GM04504 (cell line): ENCODE measurements around the gene TSPAN18.
A peak's percentile ranks its signal among the peaks of the same experiment; 100 is the strongest.

ENCODE experiments used
- DNase-seq: peaks from one replicate; pipeline ENCODE4 v3.0.0-alpha.2; 2012; ENCODE audit warnings: low read depth

TSPAN18 gene

DNA sequence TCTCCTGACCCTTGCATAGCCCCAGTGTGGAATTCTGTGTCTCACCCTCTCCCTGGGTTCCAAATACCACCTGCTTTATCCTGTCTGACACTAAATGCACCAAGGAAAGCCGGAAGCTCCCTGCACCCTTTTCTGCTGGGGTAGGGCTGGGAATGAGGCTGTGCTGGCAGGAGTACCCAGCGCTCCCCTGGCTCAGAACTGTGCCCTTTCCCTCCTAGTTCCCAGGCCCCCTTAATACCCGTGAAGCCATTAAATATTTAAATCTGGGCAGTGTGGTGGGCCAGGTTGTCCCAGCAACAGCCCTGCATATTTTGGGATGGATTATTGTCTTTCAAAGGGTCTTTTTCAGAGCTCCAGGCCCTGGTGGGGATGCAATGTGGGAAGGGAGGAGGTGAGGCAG is 160.9 kb downstream of the TSPAN18 start:
- DNase-seq, result no peak

DNA sequence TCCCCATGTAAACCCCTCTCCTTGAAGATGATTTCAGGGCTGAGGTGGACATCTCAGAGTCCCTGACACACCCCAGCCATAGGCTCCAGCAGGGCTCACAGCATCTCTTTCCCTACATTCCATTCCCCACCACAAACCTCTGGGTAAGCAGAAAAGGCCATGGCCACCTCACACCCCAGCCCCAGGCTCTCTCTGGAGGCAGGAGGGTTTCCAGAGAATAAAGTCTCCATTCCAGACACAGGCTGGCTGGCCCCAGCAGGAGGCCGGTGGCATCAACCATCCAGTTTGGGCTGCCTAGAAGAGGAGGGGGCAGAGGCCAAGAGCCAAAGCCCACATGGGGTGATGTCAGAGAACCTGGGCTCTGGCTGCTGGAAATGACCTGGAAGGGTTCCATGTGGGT is 162.5 kb downstream of the TSPAN18 start:
- DNase-seq, result no peak

DNA sequence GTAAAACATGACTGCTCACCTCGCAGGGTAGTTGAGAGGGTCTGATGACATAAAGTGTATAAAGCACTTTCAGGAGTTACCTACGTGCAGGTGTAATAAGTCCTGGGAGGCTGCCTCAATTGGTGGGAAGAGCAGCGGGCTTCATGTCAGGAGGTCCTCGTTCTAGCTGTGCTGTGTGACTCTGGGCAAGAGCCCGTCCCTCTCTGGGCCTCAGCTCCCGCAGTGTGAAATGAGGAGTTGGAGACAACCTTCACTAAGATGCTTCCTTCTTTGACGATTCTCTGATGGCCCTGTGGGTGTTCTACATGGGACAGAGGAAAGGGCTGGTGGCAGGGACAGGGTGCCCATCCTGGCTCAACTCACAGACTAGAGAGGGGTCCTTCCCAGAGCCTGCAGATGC is 166.1 kb downstream of the TSPAN18 start:
- no peak for DNase-seq

DNA sequence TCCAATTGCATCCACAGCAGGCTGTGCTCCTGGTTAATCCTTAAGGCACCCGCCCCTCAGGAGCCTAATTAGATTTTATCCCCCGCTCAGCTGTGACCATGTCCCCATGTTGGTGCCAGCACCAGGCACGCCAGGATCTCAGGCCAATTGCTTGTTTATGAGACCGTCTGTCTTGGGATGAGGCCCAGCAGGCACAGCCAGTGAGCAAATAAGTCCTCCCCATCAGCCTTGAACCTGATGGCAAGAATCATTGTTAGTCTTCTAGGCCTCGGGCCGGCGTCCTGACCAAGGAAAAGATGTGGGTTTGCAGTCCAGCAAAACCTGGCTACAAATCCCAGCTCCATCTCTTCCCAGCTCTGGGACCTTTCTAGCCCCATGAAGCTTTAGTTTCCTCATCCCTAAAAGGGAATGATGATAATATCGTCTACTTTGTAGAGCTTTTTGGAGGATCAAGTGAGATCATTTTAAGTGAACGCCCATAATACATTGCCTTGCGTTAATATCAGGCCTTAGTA is 166.6 kb downstream of the TSPAN18 start:
- no peak for DNase-seq

DNA sequence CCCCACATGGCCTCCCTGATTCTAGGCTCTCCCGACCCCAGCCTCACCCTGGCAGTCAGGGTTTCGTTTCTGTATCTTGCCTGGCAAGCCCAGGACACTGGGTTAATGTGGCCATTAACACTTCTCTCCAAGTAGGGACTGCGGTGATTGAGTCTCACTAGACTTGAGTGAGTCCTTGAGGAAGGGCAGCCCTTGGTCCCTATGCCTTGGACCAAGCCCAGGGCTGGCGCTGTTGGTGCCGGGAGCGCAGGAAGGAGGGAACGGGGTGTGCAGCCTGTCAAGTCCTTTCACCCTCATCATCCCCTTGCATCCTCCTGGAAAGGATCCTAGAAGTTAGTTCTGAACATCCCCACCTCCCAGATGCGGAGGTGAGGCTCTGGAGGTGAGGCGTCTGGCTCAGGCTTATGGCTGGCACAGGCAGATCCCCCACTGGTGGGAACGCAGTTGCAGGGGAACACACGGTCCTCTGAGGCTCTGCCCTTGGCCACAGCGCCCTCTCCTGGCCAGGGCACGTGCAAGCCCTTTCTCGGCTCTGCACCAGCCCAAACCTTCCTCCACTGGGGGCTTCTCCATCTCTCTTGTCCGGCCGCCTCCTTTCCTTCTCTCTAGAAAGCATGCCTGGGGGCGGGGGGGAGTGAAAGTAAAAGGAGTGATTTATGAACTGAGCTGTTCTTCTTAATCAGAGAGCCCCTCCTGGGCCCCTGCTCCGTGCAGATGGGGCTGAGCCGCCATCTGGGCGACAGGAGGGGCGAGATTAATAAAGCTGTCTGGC is 167.3 kb downstream of the TSPAN18 start:
- no peak for DNase-seq

DNA sequence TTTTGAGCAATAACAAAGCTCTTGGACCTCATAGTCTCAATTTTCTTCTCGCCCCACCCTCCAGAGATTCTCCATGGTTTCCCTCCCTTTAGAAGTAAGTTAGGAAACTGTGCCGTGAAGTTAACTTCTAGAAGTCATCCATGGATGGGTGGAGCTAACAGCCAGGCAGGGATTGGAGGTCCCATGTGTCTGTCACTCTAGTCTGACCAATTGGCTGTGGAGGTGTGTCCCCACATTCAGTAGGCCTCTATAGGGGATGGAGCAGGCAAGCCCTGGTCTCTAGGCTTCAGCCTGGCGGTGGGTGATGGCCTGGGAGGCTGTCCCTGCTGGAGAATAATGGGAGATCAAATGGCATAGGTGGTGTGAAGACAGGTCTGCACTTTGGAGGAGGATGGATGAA is 173.2 kb downstream of the TSPAN18 start:
- no peak for DNase-seq

DNA sequence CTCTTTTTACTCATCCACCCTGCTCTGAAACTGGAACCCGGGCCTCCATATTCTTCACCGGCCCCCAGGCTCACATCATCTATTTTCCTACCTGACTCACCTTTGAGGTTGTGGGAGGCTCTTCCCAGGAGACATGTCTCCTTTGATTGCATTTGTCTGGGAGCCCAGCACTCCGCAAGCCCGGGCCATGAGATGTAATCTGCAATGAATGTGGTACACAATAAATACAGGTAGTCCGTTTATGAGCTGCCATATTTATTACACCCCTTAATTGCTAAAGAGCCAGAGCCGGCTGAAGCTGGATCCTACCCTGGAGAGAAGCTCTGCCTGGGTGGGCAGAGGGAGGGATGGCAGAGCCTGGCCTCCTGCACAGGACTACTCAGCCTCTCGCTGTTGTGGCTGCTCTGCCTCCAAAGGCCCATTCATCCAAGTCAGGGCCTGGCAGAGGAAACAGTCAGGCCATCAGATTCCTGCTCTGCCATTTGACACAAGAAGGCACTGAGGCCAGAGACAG is 174.4 kb downstream of the TSPAN18 start:
- no peak for DNase-seq

DNA sequence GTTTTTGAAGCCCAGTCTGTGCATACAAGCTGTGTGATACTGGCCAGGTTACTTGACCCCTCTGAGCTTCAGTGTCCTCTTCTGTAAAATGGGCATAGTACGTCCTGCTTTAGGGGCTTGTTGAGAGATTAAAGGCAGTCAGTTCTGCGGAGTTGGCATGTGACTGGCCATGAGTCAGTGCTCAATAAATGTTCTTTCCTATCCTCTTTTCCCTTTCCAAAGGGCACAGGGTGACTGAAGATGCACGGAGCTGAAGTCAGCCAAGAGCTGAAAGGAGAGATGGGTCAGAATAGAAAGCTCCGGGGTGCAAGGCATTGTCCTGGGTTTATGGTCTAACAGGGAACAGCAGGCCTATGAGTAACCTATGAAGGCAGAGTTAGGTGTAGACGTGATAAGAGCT is 175.0 kb downstream of the TSPAN18 start:
- no peak for DNase-seq

DNA sequence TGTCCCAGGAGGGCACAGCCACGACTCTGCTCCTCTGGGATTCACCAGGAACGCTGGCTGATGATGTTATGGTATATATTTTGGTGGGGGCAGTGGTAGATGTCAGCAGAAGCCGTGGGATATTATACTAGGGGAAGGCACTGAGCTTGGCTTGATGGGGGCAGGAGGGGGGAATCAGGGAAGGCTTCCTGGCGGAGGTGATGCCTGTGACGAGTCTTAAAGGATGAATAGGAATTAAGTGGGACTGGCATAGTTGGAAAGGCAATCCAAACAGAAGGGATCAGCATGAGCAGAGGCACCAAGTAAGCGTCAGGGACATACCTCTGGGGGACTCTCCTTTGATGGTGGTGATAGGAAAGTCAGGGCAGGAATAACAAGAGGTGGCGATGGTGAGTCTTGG is 176.3 kb downstream of the TSPAN18 start:
- DNase-seq, result no peak

DNA sequence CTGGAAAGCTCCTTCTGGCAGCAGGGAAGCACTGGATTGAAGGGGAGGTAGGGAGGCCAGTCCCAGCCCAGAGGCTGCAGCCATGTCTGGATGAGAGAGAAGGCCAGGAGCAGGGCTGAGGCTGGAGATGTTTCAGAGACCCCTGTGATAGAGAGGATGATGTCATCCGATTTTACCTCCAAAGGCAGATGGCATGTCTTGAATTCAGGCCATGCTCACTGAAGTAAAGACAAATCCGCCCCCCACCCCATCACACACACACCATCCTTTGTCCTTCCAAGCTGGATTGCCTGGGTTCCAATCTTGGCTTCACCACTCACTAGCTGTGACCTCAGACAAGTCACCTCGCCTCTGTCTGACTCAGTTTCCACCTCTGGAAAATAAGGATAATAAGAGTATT is 176.8 kb downstream of the TSPAN18 start:
- no peak for DNase-seq

DNA sequence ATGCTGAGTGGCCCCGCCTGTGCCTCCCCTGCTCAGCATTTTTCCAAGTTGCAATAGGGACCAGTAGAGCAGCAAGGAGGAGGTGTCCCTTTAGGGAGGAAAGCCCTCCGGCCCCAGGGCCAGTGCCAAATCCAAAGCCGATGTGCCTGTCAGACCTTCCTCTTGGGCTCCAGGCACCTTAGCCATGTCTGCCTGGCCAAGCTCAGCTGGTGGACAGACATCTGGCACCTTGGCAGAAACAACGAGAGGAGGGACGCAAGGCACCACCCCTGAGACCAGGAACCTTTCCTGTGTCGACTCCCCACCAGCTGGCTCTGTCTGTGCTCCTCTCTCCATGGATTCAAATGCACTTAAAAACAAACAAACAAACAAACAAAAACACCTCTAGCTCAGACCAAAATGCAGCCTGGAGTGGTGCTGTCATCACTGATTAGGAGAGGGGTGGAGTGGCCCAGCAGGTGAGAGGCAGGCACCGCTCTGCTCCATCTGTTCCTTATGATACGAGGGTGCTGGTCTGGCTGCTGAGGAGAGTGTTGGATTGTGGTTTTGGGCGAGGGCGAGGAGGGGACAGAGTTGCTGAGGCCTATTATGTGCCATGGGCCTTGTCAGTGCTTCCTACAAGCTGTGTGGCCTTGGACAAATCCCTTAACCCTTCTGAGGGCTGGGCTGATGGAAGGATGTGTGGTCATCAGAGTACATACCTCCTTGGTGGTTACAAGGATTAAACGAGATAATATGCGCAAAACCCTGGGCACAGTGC is 177.7 kb downstream of the TSPAN18 start:
- DNase-seq, result no peak

DNA sequence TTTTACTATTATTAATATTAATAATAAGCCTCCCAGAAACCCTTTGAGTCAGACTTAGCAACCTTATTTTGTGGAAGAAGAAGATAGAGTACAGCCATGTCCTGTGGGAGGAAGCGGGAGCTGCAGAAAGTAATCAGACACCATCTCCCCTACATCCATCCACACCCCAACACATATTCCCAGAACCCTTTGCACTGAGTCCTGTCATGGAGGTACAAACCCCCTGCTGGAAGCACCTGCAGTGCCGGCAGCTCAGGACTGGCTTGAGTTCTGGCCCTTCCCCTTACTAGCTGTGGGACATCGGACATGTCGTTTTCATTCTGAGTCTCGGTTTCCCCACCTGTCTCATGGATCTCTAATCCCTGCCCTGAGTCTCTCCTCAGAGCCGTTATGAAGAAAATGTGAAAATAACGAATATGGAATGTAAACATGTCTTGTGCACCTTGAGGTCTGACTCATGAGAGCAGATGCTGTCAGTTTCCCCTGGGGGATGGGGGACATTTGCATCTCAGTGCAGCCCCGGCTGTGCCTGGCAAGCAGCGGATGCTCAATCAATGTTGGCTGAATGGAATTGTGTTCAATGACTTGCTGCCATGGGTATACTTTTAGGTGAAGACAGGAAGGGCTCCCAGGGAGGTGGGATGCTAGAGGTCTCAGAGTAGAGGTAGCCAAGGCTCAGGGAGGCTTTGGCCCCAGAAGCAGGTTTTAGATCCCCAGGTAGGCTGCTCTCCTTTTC is 178.5 kb downstream of the TSPAN18 start:
- DNase-seq, result no peak

DNA sequence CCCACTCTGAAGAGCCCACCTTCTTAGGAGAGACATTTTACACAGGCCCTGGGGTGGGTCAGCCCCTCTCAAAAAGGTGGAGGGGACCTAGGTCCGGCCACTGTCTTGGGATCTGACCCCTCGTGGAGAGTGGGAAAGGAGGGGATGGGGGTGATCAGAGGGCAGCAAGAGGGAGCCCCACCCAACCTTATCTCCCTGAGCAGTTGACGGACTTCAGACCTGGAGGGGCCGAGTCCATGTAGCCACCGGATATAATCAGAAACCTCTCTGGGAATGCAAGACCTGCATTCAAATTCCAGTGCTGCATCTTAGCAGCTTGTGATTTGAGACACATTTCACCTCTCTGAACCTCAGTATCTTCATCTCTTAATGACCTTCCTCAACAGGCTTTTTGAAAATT is 179.9 kb downstream of the TSPAN18 start:
- DNase-seq, result no peak

DNA sequence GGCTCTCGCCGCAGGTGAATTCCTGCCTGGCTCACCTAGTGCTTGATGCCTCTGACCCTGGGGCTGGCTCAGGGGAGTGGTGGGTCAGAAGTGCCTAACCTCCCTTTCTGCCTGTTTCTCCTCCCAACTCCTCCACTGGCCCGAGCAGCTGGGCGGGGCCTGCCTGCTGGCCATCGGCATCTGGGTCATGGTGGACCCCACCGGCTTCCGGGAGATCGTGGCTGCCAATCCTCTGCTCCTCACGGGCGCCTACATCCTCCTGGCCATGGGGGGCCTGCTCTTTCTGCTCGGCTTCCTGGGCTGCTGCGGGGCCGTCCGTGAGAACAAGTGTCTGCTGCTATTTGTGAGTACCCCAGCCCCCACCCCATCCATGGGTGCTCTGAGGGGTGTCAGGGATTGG is 182.8 kb downstream of the TSPAN18 start:
- no peak for DNase-seq

DNA sequence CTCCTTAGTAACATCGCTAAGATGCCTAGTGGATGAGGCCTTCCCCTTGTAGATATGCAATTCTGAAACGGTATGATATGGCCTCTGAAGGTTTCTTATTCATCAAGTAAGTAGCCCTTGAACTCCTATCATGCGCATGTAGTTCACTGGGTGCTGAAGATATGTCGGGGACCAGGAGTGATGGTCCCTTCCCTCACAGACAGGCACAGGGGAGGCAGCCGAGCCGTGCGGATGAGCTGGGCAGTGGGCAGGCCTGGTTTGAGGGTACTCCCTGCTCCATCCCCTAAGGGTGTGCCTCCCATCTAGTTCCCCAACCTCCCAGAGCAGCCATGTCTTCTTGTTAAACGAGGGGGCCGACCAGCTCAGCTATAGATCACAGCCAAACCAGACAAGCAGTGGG is 183.8 kb downstream of the TSPAN18 start:
- no peak for DNase-seq

DNA sequence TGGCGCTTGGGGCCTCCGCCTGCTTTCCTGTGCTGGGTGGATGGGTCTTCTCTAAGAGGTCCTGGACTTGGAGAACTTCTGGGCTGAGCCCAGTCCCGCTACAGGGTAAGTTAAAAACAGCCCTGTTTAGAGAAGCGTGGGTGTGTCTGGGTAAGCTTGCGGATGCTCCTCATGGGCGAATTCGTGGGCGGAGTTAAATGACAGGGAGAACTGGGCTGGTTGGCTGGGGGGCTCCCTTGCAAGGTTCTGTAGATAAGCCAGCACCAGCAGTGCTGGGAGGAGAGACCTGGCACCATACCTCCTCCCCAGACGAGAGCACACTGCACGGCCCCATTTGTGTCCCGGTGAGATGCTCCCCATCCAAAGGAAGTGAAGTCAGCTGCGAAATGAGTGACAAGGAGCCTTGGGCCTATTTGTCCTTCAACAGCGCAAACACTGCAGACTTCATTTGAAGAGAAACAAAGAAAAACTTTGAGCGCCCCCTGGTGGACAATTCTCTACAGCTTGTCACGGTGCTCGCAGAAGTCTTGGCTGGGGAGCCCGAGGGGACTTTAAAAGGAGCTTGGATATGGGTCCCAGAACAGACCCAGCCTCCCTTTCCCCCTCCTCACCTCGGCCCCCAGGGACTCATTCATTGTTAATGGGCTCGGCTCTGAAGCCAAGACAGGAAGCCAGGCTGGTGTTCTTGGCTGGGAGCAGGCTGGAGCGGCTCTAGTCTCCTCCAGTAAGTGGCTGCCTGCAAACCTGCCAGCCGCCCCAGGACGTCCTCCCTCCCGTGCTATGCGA is 184.5 kb downstream of the TSPAN18 start:
- peak; percentile 55 for DNase-seq

DNA sequence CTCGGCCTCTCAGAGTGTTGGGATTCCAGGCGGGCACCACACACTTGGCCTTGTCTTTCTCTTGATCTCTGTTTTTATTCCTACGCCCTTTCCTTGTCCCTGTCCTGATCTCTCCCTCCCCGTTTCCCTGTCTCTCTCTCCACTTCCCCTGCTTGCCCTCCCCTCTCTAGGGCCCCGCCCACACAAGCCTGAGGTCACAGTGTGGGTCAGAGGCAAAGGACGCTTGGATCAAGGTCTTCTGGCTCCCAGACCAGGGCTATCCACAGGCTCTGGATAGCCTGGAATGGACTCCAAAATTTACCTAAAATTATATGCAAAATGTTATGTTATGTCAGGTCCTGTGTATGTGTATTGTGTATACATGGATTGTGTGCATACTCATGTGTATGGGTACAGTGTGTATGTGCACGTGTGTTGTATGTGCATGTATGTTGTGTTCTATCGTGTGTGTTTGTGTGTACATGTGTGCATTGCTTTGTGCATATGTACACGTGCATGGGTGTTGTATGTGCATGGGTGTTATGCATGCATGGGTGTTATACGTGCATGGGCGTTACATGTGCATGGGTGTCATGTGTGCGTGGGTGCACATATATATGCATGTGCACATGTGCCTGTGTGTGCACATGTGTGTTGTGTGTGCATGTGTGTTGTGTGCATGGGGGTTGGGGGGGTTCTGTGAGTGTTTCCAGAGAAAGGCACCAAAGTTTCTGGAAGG is 185.7 kb downstream of the TSPAN18 start:
- DNase-seq, result no peak

DNA sequence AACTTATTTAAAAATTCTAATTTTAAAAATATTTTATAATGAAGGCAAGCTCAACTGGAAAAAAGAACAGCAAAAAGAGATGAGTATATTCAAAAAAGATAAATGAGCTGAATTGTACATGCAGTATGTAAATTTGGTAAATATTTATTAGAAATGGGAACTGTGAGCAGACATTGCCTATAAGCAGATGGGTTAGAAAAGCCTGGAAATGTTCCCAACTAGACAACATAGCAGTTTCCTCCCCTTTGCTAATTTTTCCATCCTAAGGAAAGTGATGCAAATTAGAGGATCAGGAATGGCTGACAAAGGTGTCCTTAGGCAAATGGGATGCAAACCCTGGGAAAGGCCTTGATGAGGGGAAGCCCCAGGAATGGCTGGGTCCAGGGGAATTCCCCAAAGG is 186.7 kb downstream of the TSPAN18 start:
- DNase-seq, result no peak

DNA sequence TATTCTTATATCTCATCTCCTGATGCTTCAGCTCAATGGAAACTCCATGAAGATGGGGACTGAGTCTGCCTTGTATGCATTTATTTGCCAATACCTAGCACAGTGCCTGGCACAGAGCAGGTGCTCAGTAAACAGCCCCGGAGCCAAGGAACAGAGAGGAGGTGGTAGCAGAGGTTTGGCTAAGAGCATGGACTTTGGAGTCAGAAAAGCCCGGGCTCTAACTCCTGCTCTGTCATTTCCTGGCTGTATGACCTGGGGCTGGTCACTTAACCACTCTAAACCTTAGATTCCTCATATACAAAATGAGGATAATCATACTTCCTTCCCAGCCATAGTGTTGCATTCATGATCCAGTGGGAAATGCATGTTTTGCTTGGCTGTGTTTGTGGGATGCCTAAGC is 187.3 kb downstream of the TSPAN18 start:
- DNase-seq, result no peak

DNA sequence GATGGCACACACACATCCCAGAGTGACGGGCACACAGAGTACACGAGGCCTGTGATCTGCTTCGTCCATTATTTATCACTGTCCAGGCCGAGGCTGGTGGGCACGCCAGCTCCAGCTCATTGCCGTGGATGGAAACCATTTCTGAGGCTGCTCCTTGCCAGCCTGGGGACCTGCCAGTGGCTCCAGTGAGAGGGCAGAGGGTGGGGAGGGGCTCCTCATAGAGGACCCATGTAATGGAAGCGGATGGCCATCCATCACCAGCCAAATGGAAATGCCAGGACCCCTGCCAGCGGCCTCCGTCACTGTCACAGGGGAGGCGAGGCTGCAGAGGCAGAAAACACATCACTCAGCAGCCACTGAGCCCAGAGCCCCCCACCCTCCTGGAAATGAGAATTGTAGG is 188.2 kb downstream of the TSPAN18 start:
- no peak for DNase-seq

DNA sequence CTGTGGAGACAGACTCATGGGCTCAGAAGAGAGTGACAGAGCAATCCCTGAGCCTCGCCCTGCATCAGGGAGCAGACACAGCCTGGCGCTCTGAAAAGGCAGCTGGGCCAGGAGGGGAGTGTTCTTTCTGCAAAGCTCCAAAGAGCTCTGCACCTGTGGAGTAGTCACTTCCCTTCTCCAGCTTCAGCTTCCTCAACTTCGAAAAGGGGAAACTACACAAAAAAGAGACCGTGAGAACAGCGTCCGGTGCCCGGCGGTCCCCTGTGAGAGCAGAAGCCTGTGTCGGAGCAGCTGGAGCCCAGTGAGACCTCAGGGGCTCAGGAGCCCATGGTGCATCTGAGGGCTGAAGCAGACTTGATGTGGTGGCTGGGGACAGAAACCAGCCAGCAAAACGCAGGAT is 188.9 kb downstream of the TSPAN18 start:
- no peak for DNase-seq
